Measurements from ENCODE around the gene ANKRD39. TPM values are rescaled to one million over a fixed set of nuclear protein-coding genes. Genes with fewer than 3 reads are reported as not detected.

Gene ANKRD39
- total RNA-seq, 6 experiments from 2014 or later = 6.0 to 16.3 (median 9.7) TPM

GRCh38 chr2:96815326-96816126 is 42.3 kb downstream of the ANKRD39 start:
- Histone ChIP-seq H3K4me3 (peak overlapping the region; percentile 76 to 93 (median 91)), H3K27me3 (no peaks in the 10 kb centered on the region), H3K27ac (peak overlapping the region; percentile 88 to 94 (median 93)), H3K36me3 (no peaks in the 10 kb centered on the region), H3K4me1 (peaks cover 0 to 36% (median 13%) of the 10 kb centered on the region in 4 donors), H3K9me3 (no peaks in the 10 kb centered on the region)
- under 1% methylated on average over 16 of the region's 60 CpGs for WGBS (ENCODE audit: insufficient coverage, low coverage, low lambda C conversion rate, missing lambda C conversion rate)
- DNase-seq (peak; percentile 56 to 75 (median 66)), ATAC-seq (peak; percentile 9 to 24 (median 18))
- intact Hi-C loops (cut with DNase I) = loop anchor here (5.0 to 10.0 kb wide), 2 partner anchors 47 to 49 kb away; no protein-coding TSS in a partner anchor
- TF ChIP-seq CTCF (IDR thresholded peaks at IDR 0.05) (no peak), POLR2A (IDR thresholded peaks at IDR 0.05) (no peak)

- intact Hi-C loops (cut with DNase I) = loop anchor here in 1 of 2 donors (10.0 kb wide), 1 partner anchor 51 kb away; no protein-coding TSS in a partner anchor
- H3K36me3 ChIP-seq = no peaks in the 10 kb centered on the region
- no peaks in the 10 kb centered on the region for H3K27me3 ChIP-seq
- H3K9me3 ChIP-seq = no peaks in the 10 kb centered on the region
- H3K4me3 ChIP-seq = no peak overlapping the region
- H3K27ac ChIP-seq = no peak overlapping the region
- peaks cover 0 to 18% (median 5%) of the 10 kb centered on the region in 4 donors for H3K4me1 ChIP-seq
- WGBS (ENCODE audit: insufficient coverage, low coverage, low lambda C conversion rate, missing lambda C conversion rate) = 63% methylated on average over 2 of the region's 4 CpGs
- no peak for TF ChIP-seq POLR2A (IDR thresholded peaks at IDR 0.05)
- TF ChIP-seq CTCF (IDR thresholded peaks at IDR 0.05) = no peak
- DNase-seq (no peak), ATAC-seq (no peak)
These were observed 44.2 kb downstream of the ANKRD39 start for GRCh38 chr2:96813656-96814055.

- Histone ChIP-seq H3K36me3 (no peaks in the 10 kb centered on the region), H3K4me1 (peaks cover 0 to 5% (median 0%) of the 10 kb centered on the region in 4 donors), H3K27me3 (no peaks in the 10 kb centered on the region), H3K27ac (no peak overlapping the region), H3K9me3 (no peaks in the 10 kb centered on the region), H3K4me3 (no peak overlapping the region)
- DNase-seq = no peak
- intact Hi-C loops (cut with DNase I) = loop anchor here in 1 of 2 donors (10.0 kb wide), 1 partner anchor 53 kb away; no protein-coding TSS in a partner anchor
- TF ChIP-seq POLR2A (IDR thresholded peaks at IDR 0.05) = no peak
- TF ChIP-seq CTCF (IDR thresholded peaks at IDR 0.05) = no peak
- ATAC-seq = no peak
- 59% methylated on average over 3 of the region's 3 CpGs for WGBS (ENCODE audit: insufficient coverage, low coverage, low lambda C conversion rate, missing lambda C conversion rate)
These were observed 45.9 kb downstream of the ANKRD39 start for GRCh38 chr2:96811917-96812316.

- no peak for DNase-seq
- no peak for TF ChIP-seq CTCF (IDR thresholded peaks at IDR 0.05)
- no peak for TF ChIP-seq POLR2A (IDR thresholded peaks at IDR 0.05)
- H3K27ac ChIP-seq = no peak overlapping the region
- H3K9me3 ChIP-seq = no peaks in the 10 kb centered on the region
- peaks cover 0 to 5% (median 0%) of the 10 kb centered on the region in 4 donors for H3K4me1 ChIP-seq
- no peaks in the 10 kb centered on the region for H3K27me3 ChIP-seq
- H3K4me3 ChIP-seq = no peak overlapping the region
- intact Hi-C loops (cut with DNase I) = loop anchor here in 1 of 2 donors (10.0 kb wide), 1 partner anchor 54 kb away; no protein-coding TSS in a partner anchor
- 88% methylated on average over 3 of the region's 5 CpGs for WGBS (ENCODE audit: insufficient coverage, low coverage, low lambda C conversion rate, missing lambda C conversion rate)
- peak in 3 of 4 donors; percentile 11 to 29 (median 21) for ATAC-seq
- no peaks in the 10 kb centered on the region for H3K36me3 ChIP-seq
These were observed 47.0 kb downstream of the ANKRD39 start for GRCh38 chr2:96810783-96811192.

Measured in right lobe of liver (tissue), 6 donors.